ENCODE measurements around the gene CCDC85B. TPM values are rescaled to one million over a fixed set of nuclear protein-coding genes. Genes with fewer than 3 reads are reported as not detected.

CCDC85B gene
- total RNA-seq (2022) (16.4 and 20.8 TPM in 2 replicates), Bru-seq, nascent RNA (percentile 44 among the genes with signal in this experiment), BruChase-seq, experiment 1, labeled RNA remaining after a 6-hour chase (percentile 53 among the genes with signal in this experiment), BruChase-seq, experiment 2, labeled RNA remaining after a 2-hour chase (percentile 46 among the genes with signal in this experiment)
- long read RNA-seq, transcript CCDC85B-201 (1 exons, 1,524 nt) = major isoform, 56 of 56 reads
- long read RNA-seq, partial matches to known transcripts = 0 of 56 reads
- long read RNA-seq, other reads (novel, unspliced or antisense) = 0 of 56 reads

GRCh38 chr11:65890324-65891218 is at the start of gene CCDC85B:
Gene CCDC85B (plus strand): TSS chr11:65890673. CDS start chr11:65890784, 111 bp downstream.
- Mint-ChIP-seq H3K4me3 (ENCODE audit: unreplicated experiment) (peak within 1 kb of the TSS; percentile 90), H3K4me1 (ENCODE audit: insufficient read depth, unreplicated experiment) (peaks cover 32% of the 10 kb centered on the region), H3K27me3 (ENCODE audit: insufficient read depth, unreplicated experiment) (no peaks in the 10 kb centered on the region), H3K36me3 (ENCODE audit: insufficient read depth, unreplicated experiment) (peaks cover 74% of the 10 kb centered on the region), H3K27ac (ENCODE audit: low read depth, unreplicated experiment) (peak within 1 kb of the TSS; percentile 90), H3K9me3 (ENCODE audit: unreplicated experiment) (no peaks in the 10 kb centered on the region)
- POLR2A ChIA-PET = interaction anchor here (0.6 to 9.9 kb wide), 39 partner anchors 9 to 876 kb away, joined by 3 to 222 read pairs (median 4); partner anchors contain the start of genes BANF1, C11orf68, CFL1 and DPF2
- CTCF ChIA-PET = interaction anchor here (0.6 to 9.0 kb wide), 14 partner anchors 8 to 380 kb away, joined by 3 to 203 read pairs (median 5); partner anchors contain the start of genes FOSL1 and MUS81
- TF ChIP-seq CTCF (IDR thresholded peaks at IDR 0.05; ENCODE audit: unreplicated experiment) = no peak
- BruUV-seq (replicated peaks) = no TSS peak
- intact Hi-C loops (cut with micrococcal nuclease) = loop anchor here (1.0 kb wide), 2 partner anchors 9 to 21 kb away; no protein-coding TSS in a partner anchor
- peak; percentile 95 for DNase-seq (ENCODE audit: unreplicated experiment)

- CTCF ChIA-PET = interaction anchor here (0.9 to 2.3 kb wide), 3 partner anchors 10 to 146 kb away, joined by 3 to 7 read pairs (median 4); no protein-coding TSS in a partner anchor
- Mint-ChIP-seq H3K4me1 (ENCODE audit: insufficient read depth, unreplicated experiment) (no peaks in the 10 kb centered on the region), H3K27ac (ENCODE audit: low read depth, unreplicated experiment) (no peak overlapping the region), H3K36me3 (ENCODE audit: insufficient read depth, unreplicated experiment) (no peaks in the 10 kb centered on the region), H3K27me3 (ENCODE audit: insufficient read depth, unreplicated experiment) (no peaks in the 10 kb centered on the region), H3K4me3 (ENCODE audit: unreplicated experiment) (no peak overlapping the region), H3K9me3 (ENCODE audit: unreplicated experiment) (no peaks in the 10 kb centered on the region)
- TF ChIP-seq CTCF (IDR thresholded peaks at IDR 0.05; ENCODE audit: unreplicated experiment) = no peak
- DNase-seq (ENCODE audit: unreplicated experiment) = no peak
- no TSS peak for BruUV-seq (replicated peaks)
- POLR2A ChIA-PET = interaction anchor here (0.6 to 1.9 kb wide), 4 partner anchors 8 to 356 kb away, joined by 3 to 8 read pairs (median 3); partner anchors contain the start of gene CFL1
- intact Hi-C loops (cut with micrococcal nuclease) = no loop called here
These were observed 48.3 kb upstream of the CCDC85B start for GRCh38 chr11:65842144-65842543.

GRCh38 chr11:65843811-65844210 is 46.7 kb upstream of the CCDC85B start:
- no peaks in the 10 kb centered on the region for H3K9me3 Mint-ChIP-seq (ENCODE audit: unreplicated experiment)
- TF ChIP-seq CTCF (IDR thresholded peaks at IDR 0.05; ENCODE audit: unreplicated experiment) = no peak
- H3K4me3 Mint-ChIP-seq (ENCODE audit: unreplicated experiment) = no peak overlapping the region
- ChIA-PET CTCF (interaction anchor here (1.0 to 2.3 kb wide), 3 partner anchors 14 to 132 kb away, joined by 4 to 7 read pairs (median 4); no protein-coding TSS in a partner anchor), POLR2A (interaction anchor here (1.1 to 1.9 kb wide), 2 partner anchors 15 to 131 kb away, joined by 3 to 8 read pairs; partner anchors contain the start of genes CFL1 and KAT5)
- H3K27me3 Mint-ChIP-seq (ENCODE audit: insufficient read depth, unreplicated experiment) = no peaks in the 10 kb centered on the region
- intact Hi-C loops (cut with micrococcal nuclease) = no loop called here
- no peaks in the 10 kb centered on the region for H3K36me3 Mint-ChIP-seq (ENCODE audit: insufficient read depth, unreplicated experiment)
- no TSS peak for BruUV-seq (replicated peaks)
- no peak for DNase-seq (ENCODE audit: unreplicated experiment)
- no peak overlapping the region for H3K27ac Mint-ChIP-seq (ENCODE audit: low read depth, unreplicated experiment)
- H3K4me1 Mint-ChIP-seq (ENCODE audit: insufficient read depth, unreplicated experiment) = no peaks in the 10 kb centered on the region

Data from MCF 10A (cell line).